Activated CD4-positive, alpha-beta T cell treated with anti-CD3 and anti-CD28 coated beads for 1 hour (primary cell): ENCODE data around the gene VPS29.
"Not testable (repeated sequence)": the region's sequence is repeated elsewhere in the genome, so short reads cannot be mapped to it uniquely, and the experiment has no call there.

Experiments used
- DNase-seq: peaks from one replicate; pipeline ENCODE4 v3.0.0-alpha.2; 2020

Gene VPS29

GRCh38 chr12:110520876-110521712 is 19.2 kb upstream of the VPS29 start:
- DNase-seq = not testable (repeated sequence)

GRCh38 chr12:110518014-110518413 is 16.1 kb upstream of the VPS29 start:
- DNase-seq = not testable (repeated sequence)

GRCh38 chr12:110516995-110517394 is 15.1 kb upstream of the VPS29 start:
- no peak for DNase-seq

GRCh38 chr12:110514363-110514762 is 12.5 kb upstream of the VPS29 start:
- no peak for DNase-seq

GRCh38 chr12:110513842-110514241 is 11.9 kb upstream of the VPS29 start:
- no peak for DNase-seq

- no peak for DNase-seq
Measured at GRCh38 chr12:110508071-110508586, 6.2 kb upstream of the VPS29 start.

GRCh38 chr12:110505332-110505731 is 3.4 kb upstream of the VPS29 start:
- DNase-seq = no peak

- no peak for DNase-seq
Measured at GRCh38 chr12:110503432-110503831, 1.5 kb upstream of the VPS29 start.

GRCh38 chr12:110501399-110501751 is 536 bp downstream of the VPS29 start:
- DNase-seq = no peak

GRCh38 chr12:110498984-110499706 is 2.8 kb downstream of the VPS29 start:
- no peak for DNase-seq

- DNase-seq = no peak
Measured at GRCh38 chr12:110475426-110475825, 26.5 kb downstream of the VPS29 start.

- peak; percentile 91 for DNase-seq
Measured at GRCh38 chr12:110468214-110469048, 33.5 kb downstream of the VPS29 start, which contains the start of the genes FAM216A and GPN3. Gene FAM216A, plus strand, starts transcription at chr12:110468845. Its CDS starts 31 bp downstream, at chr12:110468876. Gene GPN3, minus strand, starts transcription at chr12:110468257. Its CDS starts 54 bp downstream, at chr12:110468203.

- DNase-seq = no peak
Measured at GRCh38 chr12:110467847-110468213, 34.1 kb downstream of the VPS29 start.

GRCh38 chr12:110466791-110467190 is 35.1 kb downstream of the VPS29 start:
- DNase-seq = no peak

- DNase-seq = not testable (repeated sequence)
Measured at GRCh38 chr12:110465765-110466164, 36.1 kb downstream of the VPS29 start.

GRCh38 chr12:110465024-110465423 is 36.9 kb downstream of the VPS29 start:
- no peak for DNase-seq

- not testable (repeated sequence) for DNase-seq
Measured at GRCh38 chr12:110461189-110461588, 40.7 kb downstream of the VPS29 start.

GRCh38 chr12:110458756-110459155 is 43.2 kb downstream of the VPS29 start:
- DNase-seq = no peak

GRCh38 chr12:110453569-110454296 is 48.2 kb downstream of the VPS29 start:
- DNase-seq = no peak

- no peak for DNase-seq
Measured at GRCh38 chr12:110451263-110451662, 50.6 kb downstream of the VPS29 start.

- DNase-seq = peak; percentile 91
Measured at GRCh38 chr12:110449799-110450497, 52.0 kb downstream of the VPS29 start, which contains the start of gene ARPC3. Gene ARPC3, minus strand, starts transcription at chr12:110450337. Its CDS starts 77 bp downstream, at chr12:110450260.
